GM12873 (cell line): ENCODE data around the gene CLCF1.

ENCODE experiments used
- TF ChIP-seq, protein P1 (sequence below): IDR thresholded peaks from 2 replicates; pipeline ENCODE4 v1.5.1; 2012; ENCODE audit warnings: low read depth, mild to moderate bottlenecking, moderate library complexity, low read length, control low read depth; ENCODE audit not compliant: insufficient read depth; ENCODE audit errors: missing control alignments

CLCF1 gene

DNA sequence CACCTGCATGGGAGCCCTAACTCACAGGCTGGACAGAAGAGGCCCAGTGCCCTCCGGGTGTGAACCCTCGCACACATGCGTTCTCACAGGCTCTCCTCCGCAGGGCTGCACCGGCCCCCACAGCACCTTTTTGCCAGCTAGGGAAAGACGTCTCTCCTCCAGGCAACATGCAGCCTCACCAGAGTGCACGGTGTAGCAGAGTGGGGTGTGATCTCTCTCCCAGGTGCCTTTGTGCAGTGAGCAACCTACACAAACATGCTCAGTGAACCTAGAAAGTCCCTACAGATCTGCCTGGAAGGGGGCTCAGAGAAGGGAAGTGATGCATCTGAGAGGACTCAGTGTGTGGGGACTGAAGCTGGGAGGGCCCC, 38.4 kb upstream of the CLCF1 start:
- TF ChIP-seq, protein P1, sequence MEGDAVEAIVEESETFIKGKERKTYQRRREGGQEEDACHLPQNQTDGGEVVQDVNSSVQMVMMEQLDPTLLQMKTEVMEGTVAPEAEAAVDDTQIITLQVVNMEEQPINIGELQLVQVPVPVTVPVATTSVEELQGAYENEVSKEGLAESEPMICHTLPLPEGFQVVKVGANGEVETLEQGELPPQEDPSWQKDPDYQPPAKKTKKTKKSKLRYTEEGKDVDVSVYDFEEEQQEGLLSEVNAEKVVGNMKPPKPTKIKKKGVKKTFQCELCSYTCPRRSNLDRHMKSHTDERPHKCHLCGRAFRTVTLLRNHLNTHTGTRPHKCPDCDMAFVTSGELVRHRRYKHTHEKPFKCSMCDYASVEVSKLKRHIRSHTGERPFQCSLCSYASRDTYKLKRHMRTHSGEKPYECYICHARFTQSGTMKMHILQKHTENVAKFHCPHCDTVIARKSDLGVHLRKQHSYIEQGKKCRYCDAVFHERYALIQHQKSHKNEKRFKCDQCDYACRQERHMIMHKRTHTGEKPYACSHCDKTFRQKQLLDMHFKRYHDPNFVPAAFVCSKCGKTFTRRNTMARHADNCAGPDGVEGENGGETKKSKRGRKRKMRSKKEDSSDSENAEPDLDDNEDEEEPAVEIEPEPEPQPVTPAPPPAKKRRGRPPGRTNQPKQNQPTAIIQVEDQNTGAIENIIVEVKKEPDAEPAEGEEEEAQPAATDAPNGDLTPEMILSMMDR, result no peak

DNA sequence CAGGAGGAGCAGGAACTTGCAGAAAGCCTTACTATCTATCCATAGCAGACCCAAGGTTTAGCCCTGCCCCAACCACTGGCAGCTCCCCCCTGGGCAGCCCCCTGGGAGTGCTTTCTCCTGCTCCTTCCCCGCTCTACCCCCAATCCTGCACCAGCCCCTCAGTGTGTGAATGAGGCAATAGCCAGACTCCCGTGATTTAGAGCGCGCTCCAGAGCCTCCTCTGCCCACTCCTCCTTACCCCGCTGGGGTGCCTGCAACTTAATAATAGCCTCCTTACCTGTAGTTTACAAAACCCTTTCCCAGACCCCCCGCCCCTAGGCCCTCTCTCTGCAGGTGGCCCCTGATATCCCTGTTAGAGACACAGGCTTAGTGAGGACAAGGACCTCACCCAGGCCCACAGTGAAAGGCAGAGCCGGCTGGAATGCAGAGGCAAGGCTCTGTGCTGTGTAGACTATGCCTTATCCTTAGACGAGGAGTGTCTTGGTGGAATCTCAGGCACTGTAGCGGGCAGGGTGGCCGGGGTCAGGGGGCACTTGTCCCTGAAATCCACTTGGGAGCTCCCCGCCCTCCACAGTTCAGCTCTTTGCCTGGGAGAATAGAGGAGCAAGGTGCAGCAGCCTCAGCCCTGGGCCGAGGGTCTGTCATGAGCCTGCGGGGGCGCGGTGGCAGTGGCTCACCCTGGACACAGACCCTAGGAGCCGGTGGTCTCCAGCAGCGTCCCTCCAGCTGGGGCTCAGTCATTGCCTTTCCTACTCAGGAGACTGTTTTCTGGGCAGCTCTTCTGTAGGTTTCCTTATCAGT, 37.8 kb upstream of the CLCF1 start:
- TF ChIP-seq, protein P1, result no peak

DNA sequence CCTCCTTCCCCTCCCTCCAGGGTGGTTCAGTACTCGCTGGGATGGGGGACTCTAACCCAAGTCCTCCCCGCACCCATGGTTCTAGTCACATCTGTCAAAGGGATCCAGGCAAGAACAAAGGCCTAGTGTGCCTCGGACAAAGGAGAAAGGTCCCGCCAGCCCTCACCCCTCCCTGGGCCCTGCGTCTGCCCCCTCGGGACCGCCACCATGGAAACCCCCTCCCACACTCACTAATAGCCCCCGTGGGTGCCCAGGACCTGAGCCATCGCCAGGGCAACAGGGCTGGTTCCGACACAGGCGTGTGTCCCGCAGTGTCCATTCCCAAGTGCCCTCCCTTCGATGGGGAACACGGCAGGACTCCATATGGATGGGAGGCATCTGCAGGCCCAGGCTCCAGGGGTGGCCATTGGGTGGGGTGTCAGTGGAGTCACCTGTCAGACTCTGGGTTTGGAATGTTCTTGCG, 37.0 kb upstream of the CLCF1 start:
- TF ChIP-seq, protein P1, result no peak

DNA sequence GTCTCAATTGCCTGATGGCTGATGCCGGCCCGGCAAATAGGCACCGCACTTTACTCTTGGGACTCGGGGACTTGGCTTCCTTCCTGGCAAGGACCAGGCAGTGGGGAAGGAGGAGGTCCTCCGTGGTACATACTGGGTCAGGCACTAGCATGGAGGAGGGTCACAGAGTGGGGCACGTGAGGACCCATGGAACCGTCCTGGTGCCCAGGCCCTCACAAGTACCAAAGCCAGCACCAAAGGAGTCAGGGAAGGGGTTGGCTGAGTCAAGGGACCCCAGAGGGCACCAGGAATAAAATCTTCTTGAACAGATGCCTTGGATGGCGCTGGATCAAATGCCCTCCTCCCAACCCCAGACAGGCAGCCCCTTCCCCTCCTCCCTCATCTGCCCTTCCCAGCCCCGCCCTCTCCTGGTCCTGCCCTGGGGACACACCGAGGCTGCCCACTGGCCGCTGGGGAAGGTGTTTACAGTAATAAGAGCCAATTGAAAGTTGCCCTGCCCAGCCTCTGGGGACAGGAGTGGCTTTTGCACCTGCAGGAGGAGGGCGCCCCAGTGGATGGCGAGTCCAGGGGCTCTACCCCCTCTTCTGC, 36.5 kb upstream of the CLCF1 start:
- TF ChIP-seq, protein P1, result no peak

DNA sequence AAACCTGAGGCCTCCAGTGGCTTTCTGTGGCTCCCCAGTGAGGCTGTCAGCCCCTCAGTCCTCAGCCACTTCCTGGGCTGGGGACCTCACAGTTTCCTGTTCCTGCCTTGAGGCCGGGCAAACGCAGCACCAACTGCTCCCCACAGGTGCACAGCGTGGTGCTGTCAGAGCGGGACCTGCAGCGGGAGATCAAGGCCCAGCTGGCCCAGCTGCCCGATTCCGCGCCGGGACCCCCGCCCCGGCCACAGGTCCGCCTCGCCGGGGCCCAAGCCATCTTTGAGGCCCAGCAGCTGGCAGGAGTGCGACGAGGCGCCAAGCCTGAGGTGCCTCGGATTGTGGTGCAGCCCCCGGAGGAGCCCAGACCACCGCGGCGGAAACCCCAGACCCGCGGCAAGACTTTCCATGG, 35.9 kb upstream of the CLCF1 start:
- TF ChIP-seq, protein P1, result no peak

DNA sequence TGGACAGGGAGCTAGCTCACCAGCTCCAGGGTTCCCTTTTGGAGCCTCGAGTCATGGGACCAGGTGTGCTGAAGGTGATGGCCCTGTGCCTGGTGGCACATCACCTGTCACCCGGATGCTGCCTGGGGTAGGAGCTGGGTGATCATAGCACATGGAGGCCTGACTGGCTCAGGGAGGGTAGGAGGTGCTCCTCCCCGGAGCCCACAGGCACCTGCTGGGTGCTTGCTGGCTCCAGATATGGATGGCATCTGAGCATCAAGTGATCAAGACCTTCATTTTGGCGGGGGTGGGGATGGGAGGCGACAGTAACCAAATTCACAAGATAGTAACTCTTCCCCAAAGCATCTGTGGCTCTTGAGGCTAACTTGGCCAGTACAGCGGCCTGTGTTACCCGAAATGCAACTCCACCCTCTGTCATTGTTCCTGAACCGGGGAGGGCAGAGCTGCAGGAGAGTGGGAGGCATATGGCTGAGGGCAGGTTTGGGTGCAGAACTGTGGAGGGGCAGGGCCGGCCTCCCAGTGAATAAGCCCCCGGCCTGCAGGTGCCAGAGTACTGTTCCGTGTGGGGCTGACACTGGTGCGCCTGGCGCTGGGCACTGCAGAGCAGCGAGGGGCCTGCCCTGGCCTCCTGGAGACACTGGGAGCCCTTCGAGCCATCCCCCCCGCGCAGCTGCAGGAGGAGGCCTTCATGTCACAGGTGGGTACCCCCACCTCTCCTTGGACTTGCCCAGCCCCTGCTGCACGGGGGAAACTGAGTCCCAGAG, 35.2 kb upstream of the CLCF1 start:
- TF ChIP-seq, protein P1, result no peak

DNA sequence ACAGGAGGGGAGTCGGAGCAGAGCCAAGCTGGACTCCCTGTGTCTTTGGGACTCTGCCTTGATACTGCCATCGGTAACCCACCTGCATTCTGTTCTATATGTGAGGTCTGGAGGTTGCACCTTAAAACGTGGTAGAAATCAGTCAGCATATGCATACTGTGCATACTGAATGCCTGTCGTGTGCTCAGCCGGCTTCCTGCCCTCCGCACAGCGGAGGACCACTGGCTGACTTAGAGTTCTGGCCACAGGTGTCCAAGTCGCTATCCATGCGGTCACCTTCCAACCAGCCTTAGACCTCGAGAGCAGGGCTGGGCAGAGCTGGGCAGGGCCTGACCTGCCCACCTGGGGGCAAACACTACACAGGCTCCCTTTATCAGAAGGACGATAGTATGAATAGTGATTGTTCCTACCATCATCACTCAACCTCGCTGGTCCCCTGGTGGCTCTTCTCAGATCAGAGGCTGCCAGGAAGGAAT, 34.3 kb upstream of the CLCF1 start:
- TF ChIP-seq, protein P1, result no peak
